Transverse colon (tissue), 4 donors: Measurements from ENCODE around the gene RPS6KA5. TPM values are rescaled to one million over a fixed set of nuclear protein-coding genes. Genes with fewer than 3 reads are reported as not detected.

ENCODE experiments used
- DNase-seq: peaks from one replicate; pipeline ENCODE4 v3.0.0-alpha.2; 2019
- H3K27ac ChIP-seq, 4 donors: fragments of 200-600 bp; sonication (generic); 2 replicates each; pipeline ENCODE4 v1.5.1; 2016 to 2018; ENCODE audit warnings: inconsistent platforms in 4 of 4
- H3K27me3 ChIP-seq: fragments of 200-600 bp; sonication (generic); 2 replicates; pipeline ENCODE4 v1.5.1; 2017; ENCODE audit warnings: inconsistent platforms
- H3K36me3 ChIP-seq, 4 donors: fragments of 200-600 bp; sonication (generic); 2 replicates each; pipeline ENCODE4 v1.5.1; 2017 to 2019; ENCODE audit warnings: inconsistent platforms in 4 of 4
- H3K4me1 ChIP-seq, 4 donors: fragments of 200-600 bp; sonication (generic); 2 replicates each; pipeline ENCODE4 v1.5.1; 2017 to 2020; ENCODE audit warnings: inconsistent platforms in 4 of 4
- H3K4me3 ChIP-seq, 4 donors: fragments of 200-600 bp; sonication (generic); 1 replicate in 1 of 4; 2 replicates in 3 of 4; pipeline versions ENCODE4 v1.5.1 to v1.6.1; 2017 to 2019; ENCODE audit warnings: inconsistent platforms in 4 of 4
- H3K9me3 ChIP-seq, 2 donors: fragments of 200-600 bp; sonication (generic); 2 replicates each; pipeline ENCODE4 v1.5.1; 2017 to 2019; ENCODE audit warnings: inconsistent platforms in 2 of 2
- CTCF ChIP-seq, 5 experiments: fragments of 200-600 bp in 3 of 5; fragments of 450-650 bp in 2 of 5; sonication (generic) in 3 of 5; IDR thresholded peaks; 1 replicate in 2 of 5; 2 replicates in 3 of 5; pipeline ENCODE4 v1.5.1; 2016 to 2017; ENCODE audit warnings: antibody characterized with exemption in 5 of 5, inconsistent platforms in 3 of 5, mild to moderate bottlenecking in 2 of 5, moderate library complexity in 1 of 5
- EP300 ChIP-seq: sonication (generic); formaldehyde crosslinking; IDR thresholded peaks from one replicate; pipeline ENCODE4 v1.6.1; 2017; ENCODE audit warnings: antibody characterized with exemption, low read depth
- POLR2A ChIP-seq: fragments of 450-650 bp; IDR thresholded peaks from one replicate; pipeline ENCODE4 v1.6.1; 2016; ENCODE audit warnings: antibody characterized with exemption, mild to moderate bottlenecking, moderate library complexity
- POLR2AphosphoS5 ChIP-seq, 3 donors: sonication (generic); formaldehyde crosslinking; IDR thresholded peaks; one replicate each; pipeline ENCODE4 v1.6.1; 2016; ENCODE audit warnings: antibody characterized with exemption in 3 of 3
- WGBS, 2 donors: methylation state at CpG; one replicate each; pipeline ENCODE4 v1.1.5; 2018; ENCODE audit warnings: low coverage in 1 of 2; 5-methylcytosine and 5-hydroxymethylcytosine counted together
- in situ Hi-C, 4 donors: fragments of 200-750 bp; cut with MboI; loops; one replicate each; pipeline versions ENCODE4 v1.15.0 to v1.15.1; 2017; ENCODE audit warnings: low sequenced_read_pairs in 3 of 4, low pct_ligation_motif_present in 1 of 4, low pct_unique_long_range_greater_than_20kb in 1 of 4
- intact Hi-C: fragments of 100-400 bp; cut with DNase I; formaldehyde crosslinking; loops from one replicate; pipeline ENCODE4 v1.15.1; 2023; ENCODE audit warnings: low total_unique reads
- total RNA-seq, 4 donors: library from RNA; depleted of rRNA; stranded (reverse); fragments of >200 nt; gene quantifications; one replicate each; pipeline ENCODE4 v1.1.0, GENCODE V29; 2016

RPS6KA5 gene
- total RNA-seq, 4 donors from 2014 or later: 7.5 to 32.8 (median 28.0) TPM

- Histone ChIP-seq H3K4me3 (no peak overlapping the region), H3K36me3 (no peaks in the 10 kb centered on the region), H3K27me3 (no peaks in the 10 kb centered on the region), H3K27ac (no peak overlapping the region), H3K4me1 (peaks cover 0 to 28% (median 6%) of the 10 kb centered on the region in 4 donors), H3K9me3 (no peaks in the 10 kb centered on the region)
- WGBS, 2 donors: 25 to 45% methylated on average over 2 to 3 of the region's 3 CpGs
- TF ChIP-seq POLR2AphosphoS5 (IDR thresholded peaks at IDR 0.05) (no peak), CTCF (IDR thresholded peaks at IDR 0.05) (no peak), POLR2A (no peak), EP300 (no peak)
- intact Hi-C loops: no loop called here
- DNase-seq: no peak
- in situ Hi-C loops: no loop called here
Measured at GRCh38 chr14:90969531-90970166, 90.8 kb downstream of the RPS6KA5 start.

- no peak for TF ChIP-seq CTCF (IDR thresholded peaks at IDR 0.05)
- no peak for TF ChIP-seq POLR2AphosphoS5 (IDR thresholded peaks at IDR 0.05)
- TF ChIP-seq POLR2A: no peak
- TF ChIP-seq EP300: no peak
- H3K4me3 ChIP-seq: no peak overlapping the region
- in situ Hi-C loops: no loop called here
- no peaks in the 10 kb centered on the region for H3K27me3 ChIP-seq
- DNase-seq: no peak
- H3K36me3 ChIP-seq: no peaks in the 10 kb centered on the region
- H3K4me1 ChIP-seq: peaks cover 0 to 26% (median 6%) of the 10 kb centered on the region in 4 donors
- H3K27ac ChIP-seq: no peak overlapping the region
- intact Hi-C loops: no loop called here
- 96 to 100% methylated on average over 1 to 2 of the region's 2 CpGs for WGBS, 2 donors
- no peaks in the 10 kb centered on the region for H3K9me3 ChIP-seq
Measured at GRCh38 chr14:90968025-90968424, 92.4 kb downstream of the RPS6KA5 start.

- in situ Hi-C loops: no loop called here
- Histone ChIP-seq H3K27me3 (no peaks in the 10 kb centered on the region), H3K4me3 (no peak overlapping the region), H3K9me3 (no peaks in the 10 kb centered on the region), H3K36me3 (no peaks in the 10 kb centered on the region), H3K4me1 (peaks cover 0 to 22% (median 0%) of the 10 kb centered on the region in 4 donors), H3K27ac (no peak overlapping the region)
- TF ChIP-seq CTCF (IDR thresholded peaks at IDR 0.05): no peak
- no peak for TF ChIP-seq POLR2A
- TF ChIP-seq POLR2AphosphoS5 (IDR thresholded peaks at IDR 0.05): no peak
- no peak for TF ChIP-seq EP300
- DNase-seq: no peak
- 76 to 84% methylated on average over 3 of the region's 3 CpGs for WGBS, 2 donors
- intact Hi-C loops: no loop called here
Measured at GRCh38 chr14:90966493-90966892, 93.9 kb downstream of the RPS6KA5 start.

DNA sequence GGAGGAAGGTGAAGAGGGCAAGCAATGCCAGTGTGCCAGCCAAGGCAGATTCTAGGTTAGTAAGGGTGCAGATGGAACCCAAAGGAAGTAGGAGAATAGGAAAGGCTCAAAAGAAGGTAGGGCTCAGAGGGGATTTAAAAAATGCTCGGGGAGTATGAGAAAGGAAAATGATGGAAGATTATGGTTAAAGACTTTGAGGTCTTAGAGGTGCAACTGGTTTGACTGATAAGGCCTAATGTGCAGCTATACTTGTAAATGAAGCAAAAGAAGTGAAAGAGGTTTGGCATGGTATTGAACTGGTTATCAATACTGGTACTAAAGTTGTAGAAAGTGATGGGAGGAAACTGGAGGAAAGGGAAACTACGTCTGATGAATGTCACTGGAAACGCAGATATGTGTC is 94.7 kb downstream of the RPS6KA5 start:
- no peak for DNase-seq
- Histone ChIP-seq H3K4me1 (peaks cover 0 to 15% (median 0%) of the 10 kb centered on the region in 4 donors), H3K9me3 (no peaks in the 10 kb centered on the region), H3K27me3 (no peaks in the 10 kb centered on the region), H3K27ac (no peak overlapping the region), H3K4me3 (no peak overlapping the region), H3K36me3 (no peaks in the 10 kb centered on the region)
- in situ Hi-C loops: no loop called here
- 87 to 88% methylated on average over 3 of the region's 3 CpGs for WGBS, 2 donors
- TF ChIP-seq POLR2A (no peak), CTCF (IDR thresholded peaks at IDR 0.05) (no peak), POLR2AphosphoS5 (IDR thresholded peaks at IDR 0.05) (no peak), EP300 (no peak)
- intact Hi-C loops: no loop called here
